PFSK-1 (cell line): Measurements from ENCODE around the gene AUTS2.

Experiments
- REST ChIP-seq, 2 experiments: IDR thresholded peaks; 2 replicates each; pipeline versions ENCODE4 v1.6.1 to v1.8.0; 2011 to 2012; ENCODE audit warnings: low read depth in 2 of 2, low read length in 2 of 2, control low read depth in 1 of 2, inconsistent platforms in 1 of 2, mild to moderate bottlenecking in 1 of 2, moderate library complexity in 1 of 2; ENCODE audit not compliant: insufficient read depth in 1 of 2
- SIN3A ChIP-seq: IDR thresholded peaks from 2 replicates; pipeline ENCODE4 v1.6.1; 2012; ENCODE audit warnings: mild to moderate bottlenecking, low read length, moderate library complexity, borderline replicate concordance; ENCODE audit not compliant: insufficient read depth

- TF ChIP-seq SIN3A (no peak), REST (IDR thresholded peaks at IDR 0.05; ENCODE audit: insufficient read depth in 1 of 2, low read depth in 2 of 2, low read length in 2 of 2) (no peak)
These were observed 1214.2 kb downstream of the AUTS2 start for GRCh38 chr7:70812511-70812910.
